LoVo (cell line): ENCODE data around the gene CKM.
"Not testable (repeated sequence)": the region's sequence is repeated elsewhere in the genome, so short reads cannot be mapped to it uniquely, and the experiment has no call there.

Source experiments
- DNase-seq: peaks from one replicate; pipeline ENCODE4 v3.0.0-alpha.2; 2016; ENCODE audit warnings: low spot score

Gene CKM

DNA sequence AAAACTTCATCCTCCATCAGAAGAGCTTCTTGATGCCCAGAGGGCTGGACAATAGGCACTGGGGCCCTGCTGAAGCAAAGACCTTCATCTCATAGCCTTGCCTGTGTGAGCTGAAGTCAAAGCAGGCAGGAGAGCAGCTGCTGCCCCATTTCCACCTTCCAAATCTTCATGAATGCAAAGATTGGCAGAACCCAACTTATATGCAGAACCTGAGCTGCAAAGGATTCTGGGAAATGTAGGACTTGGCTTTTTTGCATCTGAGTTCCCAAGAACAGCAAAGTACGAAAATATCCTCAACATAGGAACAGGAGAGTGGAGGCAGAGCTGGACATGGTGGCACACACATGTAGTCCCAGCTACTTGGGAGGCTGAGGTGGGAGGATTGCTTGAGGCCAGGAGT, 30.8 kb downstream of the CKM start:
- no peak for DNase-seq

DNA sequence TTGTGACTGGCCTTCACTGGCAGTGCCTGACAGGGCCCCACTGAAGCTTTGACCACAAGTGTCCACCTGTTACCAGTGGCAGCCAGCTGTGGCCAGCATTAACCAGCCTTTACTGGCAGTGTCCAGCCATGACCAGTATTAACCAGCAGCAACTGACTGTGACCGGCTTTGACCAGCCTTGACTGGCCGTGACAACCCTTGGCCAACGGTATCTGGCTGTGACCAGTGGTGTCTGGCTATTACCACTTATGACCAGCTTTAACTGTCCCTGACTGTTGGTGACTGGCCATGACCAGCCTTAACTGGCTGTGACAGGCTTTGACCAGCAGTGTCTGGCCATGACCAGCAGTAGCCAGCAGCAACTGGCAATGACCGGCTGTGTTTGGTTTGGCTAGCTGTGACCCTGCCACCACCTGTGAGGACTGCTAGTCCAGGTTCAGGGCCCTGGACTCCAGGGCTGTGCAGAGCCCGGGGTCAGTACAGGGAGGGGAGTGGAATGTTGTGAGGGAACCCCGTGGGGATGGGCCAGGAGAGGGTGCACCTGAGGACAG, 32.2 kb downstream of the CKM start:
- DNase-seq: no peak

DNA sequence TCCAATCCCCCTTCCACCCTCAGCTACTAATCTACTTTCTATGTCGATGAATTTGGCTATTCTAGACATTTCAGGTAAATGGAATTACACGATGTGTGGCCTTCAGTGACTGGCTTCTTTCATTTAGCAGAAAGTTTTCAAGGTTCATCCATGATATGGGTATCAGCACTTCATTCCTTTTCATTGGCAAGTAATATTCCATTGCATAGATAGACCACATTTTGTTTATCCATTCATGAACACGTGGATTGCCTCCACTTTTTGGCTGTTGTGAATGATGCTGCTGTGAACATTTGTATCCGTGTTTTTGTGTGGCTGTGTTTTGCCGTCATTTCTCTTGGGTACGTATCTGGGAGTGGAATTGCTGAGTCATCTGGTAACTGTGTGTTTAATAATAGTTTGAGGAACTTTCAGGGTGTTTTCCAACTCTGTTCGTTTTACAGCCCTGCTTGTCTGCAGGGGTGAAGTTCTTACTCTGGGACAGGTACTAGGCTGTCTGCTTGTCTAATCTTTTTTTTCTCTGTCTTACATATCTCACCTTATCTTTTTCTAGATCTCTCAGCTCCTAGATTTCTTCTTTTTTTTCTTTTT, 39.1 kb downstream of the CKM start:
- DNase-seq: no peak

GRCh38 chr19:45280471-45280961, 42.2 kb downstream of the CKM start:
- DNase-seq: no peak

DNA sequence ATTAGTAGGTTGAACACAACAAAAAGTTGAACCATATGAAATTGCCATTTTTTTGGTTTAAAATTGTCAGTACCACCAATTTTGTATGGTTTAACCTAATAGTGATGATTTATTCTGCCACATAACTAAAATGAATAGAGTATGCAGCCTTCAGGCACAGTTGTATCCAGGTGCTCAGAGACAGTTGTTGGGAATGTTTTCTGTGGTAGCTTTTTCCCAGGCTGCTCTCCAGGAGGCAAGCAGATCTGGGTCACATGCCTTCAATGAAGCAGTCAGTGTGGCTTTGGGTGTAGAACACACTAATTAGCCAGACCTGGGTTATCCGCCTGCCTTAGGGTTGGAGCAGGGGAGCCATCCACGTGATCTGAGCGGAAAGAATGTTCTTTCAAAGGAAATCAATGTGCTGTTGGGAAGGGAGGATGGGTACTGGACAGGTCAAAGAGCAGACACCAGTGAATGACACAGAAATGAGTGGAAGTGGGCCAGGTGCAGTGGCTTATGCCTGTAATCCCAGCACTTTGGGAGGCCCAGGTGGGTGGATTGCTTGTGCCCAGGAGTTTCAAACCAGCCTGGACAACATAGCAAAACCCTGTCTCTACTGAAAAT, 43.0 kb downstream of the CKM start:
- no peak for DNase-seq

GRCh38 chr19:45278087-45278486, 44.6 kb downstream of the CKM start:
- no peak for DNase-seq

- no peak for DNase-seq
Measured at GRCh38 chr19:45276284-45276687, 46.4 kb downstream of the CKM start.

GRCh38 chr19:45275370-45275971, 47.2 kb downstream of the CKM start:
- no peak for DNase-seq

- no peak for DNase-seq
Measured at GRCh38 chr19:45273521-45273855, 49.2 kb downstream of the CKM start.

DNA sequence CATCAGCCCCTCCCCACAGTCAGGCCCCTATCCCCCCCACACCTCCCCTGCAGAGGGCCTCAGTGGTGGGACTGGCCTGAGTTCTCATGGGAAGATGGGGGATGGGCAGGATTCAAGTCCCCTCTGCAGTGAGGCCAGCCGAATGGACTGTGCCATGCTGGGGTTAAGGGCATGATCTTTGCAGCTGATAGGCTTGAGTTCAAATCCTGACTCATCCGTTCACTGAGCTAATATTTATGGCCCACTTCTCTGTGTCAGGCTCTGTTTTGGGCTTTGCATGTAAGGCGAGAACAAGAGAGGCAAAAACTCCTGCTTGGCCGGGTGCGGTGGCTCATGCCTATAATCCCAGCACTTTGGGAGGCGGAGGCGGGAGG, 51.0 kb downstream of the CKM start:
- no peak for DNase-seq

GRCh38 chr19:45271098-45271734, 51.5 kb downstream of the CKM start:
- DNase-seq: no peak

GRCh38 chr19:45269939-45270338, 52.7 kb downstream of the CKM start:
- DNase-seq: not testable (repeated sequence)

DNA sequence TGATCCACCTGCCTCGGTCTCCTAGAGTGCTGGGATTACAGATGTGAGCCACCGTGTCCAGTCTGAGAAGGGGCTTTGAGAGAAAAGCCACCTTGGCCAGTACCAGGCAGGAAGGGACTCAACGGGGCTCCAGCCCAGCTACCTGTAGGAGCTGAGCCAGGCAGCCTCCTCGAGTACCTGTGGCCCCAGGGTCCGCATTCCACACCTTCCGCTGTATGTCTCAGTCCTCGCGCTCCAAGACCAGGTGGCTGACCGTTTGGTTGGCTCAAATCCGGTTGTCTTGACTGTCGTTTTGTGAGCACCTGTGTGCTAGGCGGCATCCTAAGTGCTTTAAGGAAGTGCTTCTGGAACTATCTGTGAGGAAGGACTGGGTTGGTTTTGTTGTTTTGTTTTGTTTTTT, 55.4 kb downstream of the CKM start:
- DNase-seq: no peak

- DNase-seq: no peak
Measured at GRCh38 chr19:45265375-45265774, 57.3 kb downstream of the CKM start.

DNA sequence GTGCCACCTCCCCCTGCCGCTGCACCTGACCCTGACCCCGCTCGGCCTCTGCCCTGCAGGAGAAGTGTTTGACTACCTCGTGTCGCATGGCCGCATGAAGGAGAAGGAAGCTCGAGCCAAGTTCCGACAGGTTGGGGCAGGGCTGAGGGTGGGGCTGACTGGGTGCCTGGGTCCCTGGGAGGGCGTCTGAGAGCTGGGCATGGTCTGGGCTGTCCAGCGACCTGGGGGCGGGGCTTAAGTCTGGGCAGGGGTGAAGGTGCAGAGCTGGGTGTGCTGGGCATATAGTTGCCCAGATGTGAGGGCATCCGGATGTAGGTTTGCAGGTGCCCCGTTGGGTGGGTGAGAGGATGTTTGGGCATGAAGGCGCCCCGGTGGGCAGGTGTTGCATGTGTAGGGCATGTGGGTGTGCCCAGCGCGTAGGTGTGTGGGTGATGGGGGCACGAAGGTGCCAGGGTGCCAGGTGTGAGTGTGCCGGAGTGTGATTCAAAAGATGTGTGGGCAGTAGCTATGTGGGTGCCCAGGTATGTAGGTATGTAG, 57.8 kb downstream of the CKM start:
- no peak for DNase-seq

DNA sequence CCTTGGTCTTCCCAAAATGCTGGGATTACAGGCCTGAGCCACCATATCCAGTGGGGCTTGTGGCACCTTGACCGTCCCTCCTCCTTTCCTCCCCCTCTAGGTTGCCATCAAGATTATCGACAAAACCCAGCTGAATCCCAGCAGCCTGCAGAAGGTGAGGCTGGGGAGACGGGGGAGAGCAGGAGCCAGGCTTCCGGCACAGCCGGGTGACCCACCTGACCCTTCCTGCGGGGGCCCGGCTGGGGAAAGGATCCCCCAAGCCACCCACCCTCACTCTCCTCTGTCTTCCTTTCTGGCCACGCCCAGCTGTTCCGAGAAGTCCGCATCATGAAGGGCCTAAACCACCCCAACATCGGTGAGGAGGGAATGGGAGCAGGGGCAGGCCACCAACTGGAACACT, 59.7 kb downstream of the CKM start:
- DNase-seq: no peak

GRCh38 chr19:45262570-45262969, 60.1 kb downstream of the CKM start:
- DNase-seq: no peak

GRCh38 chr19:45258862-45259261, 63.8 kb downstream of the CKM start:
- DNase-seq: no peak

DNA sequence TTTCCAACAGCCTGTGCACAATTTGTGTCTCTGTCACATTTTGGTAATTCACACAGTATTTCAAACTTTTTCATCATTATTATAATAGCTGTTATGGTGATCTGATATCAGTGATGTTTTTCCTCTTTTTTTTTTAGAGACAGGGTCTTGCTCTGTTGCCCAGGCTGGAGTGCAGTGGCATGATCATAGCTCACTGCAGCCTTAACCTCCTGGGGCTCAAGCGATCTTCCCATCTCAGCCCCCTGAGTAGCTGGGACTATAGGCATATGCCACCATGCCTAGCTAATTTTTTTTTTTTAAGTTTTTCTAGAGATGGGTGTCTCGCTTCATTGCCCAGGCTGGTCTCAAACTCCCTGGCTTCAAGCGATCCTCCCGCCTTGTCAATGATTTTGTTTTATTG, 65.8 kb downstream of the CKM start:
- DNase-seq: no peak
